AG04449 (cell line): Measurements from ENCODE around the gene PRKAR1B.

Experiments
- CTCF ChIA-PET: fragments of 350-600 bp; formaldehyde crosslinking; extraction: SDS; loops from one replicate; lab custom pipeline; 2021; ENCODE audit warnings: antibody characterized with exemption; lab: Yijun Ruan, JAX
- POLR2A ChIA-PET: fragments of 400-600, 350-600 bp; formaldehyde crosslinking; extraction: SDS; loops from one replicate; lab custom pipeline; 2020; ENCODE audit warnings: antibody characterized with exemption, inconsistent platforms; lab: Yijun Ruan, JAX
- DNase-seq: peaks from one replicate; pipeline ENCODE4 v3.0.0-alpha.2; 2010; ENCODE audit warnings: low read depth, low spot score
- H3K4me3 ChIP-seq: 2 replicates; pipeline ENCODE4 v1.5.1; 2011; ENCODE audit warnings: low read depth, mild to moderate bottlenecking, control low read depth, low read length
- CTCF ChIP-seq: IDR thresholded peaks from one replicate; pipeline ENCODE4 v1.5.1; 2011; ENCODE audit warnings: mild to moderate bottlenecking, moderate library complexity, low read length, control low read depth, inconsistent platforms; ENCODE audit not compliant: insufficient read depth; ENCODE audit errors: missing control alignments

Gene PRKAR1B

GRCh38 chr7:508461-509170 lies 218.5 kb downstream of the PRKAR1B start:
- no peak for TF ChIP-seq CTCF
- POLR2A ChIA-PET, result interaction anchor here (0.7 kb wide), 1 partner anchor 23 kb away, joined by 3 read pairs; no protein-coding TSS in a partner anchor

GRCh38 chr7:507623-508300 lies 219.3 kb downstream of the PRKAR1B start:
- no peak for TF ChIP-seq CTCF
- no peak for DNase-seq
- no peak overlapping the region for H3K4me3 ChIP-seq
- CTCF ChIA-PET, result no interaction called here
- POLR2A ChIA-PET, result interaction anchor here (0.7 kb wide), 1 partner anchor 23 kb away, joined by 3 read pairs; no protein-coding TSS in a partner anchor

More at GRCh38 chr7:508461-509170, 218.5 kb downstream of the PRKAR1B start:
- no peak for DNase-seq
- CTCF ChIA-PET, result no interaction called here
- no peak overlapping the region for H3K4me3 ChIP-seq

GRCh38 chr7:506921-507622 lies 220.0 kb downstream of the PRKAR1B start:
- no peak for DNase-seq
- no peak overlapping the region for H3K4me3 ChIP-seq
- no peak for TF ChIP-seq CTCF
- ChIA-PET POLR2A (no interaction called here), CTCF (interaction anchor here (1.5 kb wide), 1 partner anchor 8 kb away, joined by 5 read pairs; no protein-coding TSS in a partner anchor)

GRCh38 chr7:506391-506831 lies 220.7 kb downstream of the PRKAR1B start:
- TF ChIP-seq CTCF, result no peak
- H3K4me3 ChIP-seq, result no peak overlapping the region
- DNase-seq, result no peak
- POLR2A ChIA-PET, result no interaction called here
- CTCF ChIA-PET, result interaction anchor here (1.5 to 1.6 kb wide), 2 partner anchors 9 to 268 kb away, joined by 4 to 5 read pairs; no protein-coding TSS in a partner anchor

- DNase-seq, result no peak
- no peak overlapping the region for H3K4me3 ChIP-seq
- no peak for TF ChIP-seq CTCF
- POLR2A ChIA-PET, result no interaction called here
- CTCF ChIA-PET, result interaction anchor here (1.5 to 1.6 kb wide), 2 partner anchors 10 to 270 kb away, joined by 4 to 5 read pairs; no protein-coding TSS in a partner anchor
Measured at GRCh38 chr7:505171-505570, 221.9 kb downstream of the PRKAR1B start.
